ENCODE measurements around the gene VPS9D1.
A peak's percentile ranks its signal among the peaks of the same experiment; 100 is the strongest.

Gene VPS9D1, protein sequence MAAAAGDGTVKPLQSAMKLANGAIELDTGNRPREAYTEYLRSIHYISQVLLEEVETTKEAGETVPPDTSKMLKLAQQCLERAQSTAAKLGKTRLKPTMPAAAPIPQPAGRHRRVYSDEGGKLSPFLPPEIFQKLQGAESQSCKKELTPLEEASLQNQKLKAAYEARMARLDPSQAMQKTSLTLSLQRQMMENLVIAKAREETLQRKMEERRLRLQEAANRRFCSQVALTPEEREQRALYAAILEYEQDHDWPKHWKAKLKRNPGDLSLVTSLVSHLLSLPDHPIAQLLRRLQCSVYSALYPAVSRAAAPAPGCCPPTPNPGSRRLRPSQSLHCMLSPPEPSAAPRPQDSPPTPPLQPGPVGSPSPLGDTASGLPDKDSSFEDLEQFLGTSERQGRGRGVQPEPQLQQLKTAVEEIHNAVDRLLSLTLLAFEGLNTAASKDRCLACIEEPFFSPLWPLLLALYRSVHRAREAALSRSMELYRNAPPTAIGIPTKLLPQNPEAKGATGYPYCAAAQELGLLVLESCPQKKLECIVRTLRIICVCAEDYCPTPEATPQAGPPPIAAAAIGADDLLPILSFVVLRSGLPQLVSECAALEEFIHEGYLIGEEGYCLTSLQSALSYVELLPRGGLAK

DNA sequence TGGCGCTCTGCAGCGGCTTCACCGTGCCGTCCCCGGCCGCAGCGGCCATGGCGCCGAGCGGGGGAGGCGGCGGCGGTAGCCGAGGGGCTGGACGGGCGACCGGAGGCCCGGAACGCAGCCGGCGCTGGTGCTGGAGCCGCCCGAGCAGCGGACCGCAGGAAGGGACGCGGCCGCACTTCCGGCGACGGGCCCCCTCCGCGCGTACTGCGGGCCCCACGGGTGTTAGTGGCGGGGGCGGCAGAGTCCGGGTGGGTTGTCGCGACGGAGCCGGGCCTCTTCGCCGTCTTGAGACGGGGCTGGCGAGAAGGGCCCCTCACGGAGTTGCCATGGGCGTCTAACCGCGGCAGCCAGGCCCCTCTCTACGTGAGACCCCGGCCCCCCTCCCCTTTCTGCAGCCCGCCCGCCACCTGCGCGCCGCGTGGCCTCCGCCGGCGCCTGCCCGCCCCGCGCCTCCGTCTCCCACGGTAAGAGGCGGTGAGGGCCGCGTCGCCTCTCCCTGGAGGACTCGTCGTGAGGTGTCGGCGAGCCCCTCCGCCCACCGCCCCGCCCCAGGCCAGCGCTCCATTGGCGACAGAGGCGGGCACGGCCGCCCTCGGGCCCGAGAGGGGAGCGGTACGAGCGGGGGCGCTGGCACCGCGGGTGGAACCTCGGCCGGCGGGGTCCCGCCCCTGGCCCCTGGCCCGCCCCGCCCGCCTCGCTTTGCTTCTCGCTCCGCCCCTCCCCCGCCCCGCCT lies at the start of gene VPS9D1, which contains the start of gene ZNF276:
Gene VPS9D1 (minus strand): TSS at position 86 of the 733 bp plus-strand sequence. CDS start 37 bp downstream, at position 49.
Gene ZNF276 (plus strand): TSS at position 725 of the 733 bp plus-strand sequence. CDS start 104 bp downstream, outside the sequence.
- peak; percentile 86 for DNase-seq (ENCODE audit: low read depth)

DNA sequence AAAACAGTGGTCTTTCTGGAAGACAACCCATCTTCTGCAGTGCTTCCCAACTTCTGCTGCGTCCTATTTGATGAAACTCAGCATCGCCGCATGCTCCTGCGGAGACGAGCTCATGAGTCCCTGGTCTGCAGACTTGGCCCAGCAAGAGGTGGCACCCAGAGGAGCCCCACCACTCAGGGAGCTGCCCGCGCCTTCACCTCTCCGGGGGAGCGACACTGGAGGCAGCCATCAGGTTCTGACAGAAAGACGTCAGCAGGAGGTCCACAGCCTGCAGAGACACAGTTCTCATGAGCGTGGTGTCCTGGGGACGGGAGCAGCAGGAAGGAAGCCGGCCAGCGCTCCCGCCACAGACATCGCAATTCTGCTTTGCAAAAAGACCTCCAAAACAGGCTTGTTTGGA lies 49.7 kb upstream of the VPS9D1 start:
- no peak for DNase-seq (ENCODE audit: low read depth)

DNA sequence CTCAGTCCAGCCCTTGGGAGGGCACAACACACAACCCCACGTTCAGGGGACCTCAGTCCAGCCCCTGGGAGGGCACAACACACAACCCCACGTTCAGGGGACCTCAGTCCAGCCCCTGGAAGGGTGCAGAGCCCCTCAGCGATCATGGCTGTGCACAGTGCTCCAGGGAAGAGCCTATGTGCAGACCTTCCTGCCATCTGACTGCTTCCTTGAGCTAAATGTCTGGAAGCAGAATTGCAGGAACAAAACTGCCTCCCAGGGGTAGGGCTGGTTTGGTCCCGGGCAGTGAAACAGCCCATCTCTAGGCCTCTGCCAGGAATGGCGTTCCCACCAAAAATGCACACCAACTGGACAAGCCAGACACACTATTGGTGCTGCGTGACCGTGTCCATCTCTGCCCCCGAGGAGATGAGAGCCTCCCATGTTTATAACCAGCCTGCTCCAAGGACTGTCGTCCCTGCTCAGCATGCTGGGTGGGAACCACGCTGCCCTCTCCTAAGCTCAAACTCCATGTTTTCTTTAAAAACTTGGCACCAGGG lies 44.7 kb upstream of the VPS9D1 start:
- no peak for DNase-seq (ENCODE audit: low read depth)

DNA sequence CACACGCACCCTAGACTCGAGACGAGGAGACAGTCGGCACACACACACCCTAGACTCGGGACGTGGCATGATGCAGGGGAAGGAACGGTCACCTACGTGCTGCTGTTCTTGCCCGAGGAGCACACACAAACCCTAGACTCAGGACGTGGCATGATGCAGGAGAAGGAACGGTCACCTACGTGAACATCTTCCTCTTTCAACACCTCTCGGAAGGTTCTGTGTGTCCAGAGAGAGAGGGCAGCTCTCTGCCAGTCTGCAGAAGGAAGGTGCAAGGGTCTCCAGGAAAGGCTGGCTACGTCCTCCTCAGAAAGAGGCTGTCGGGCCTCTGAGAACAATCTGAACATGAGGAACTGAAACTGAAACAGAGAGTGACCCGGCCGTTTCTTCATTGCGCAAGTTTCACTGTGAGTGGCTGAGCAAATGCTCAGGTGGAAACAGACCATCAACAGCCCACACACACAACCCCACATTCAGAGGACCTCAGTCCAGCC lies 44.1 kb upstream of the VPS9D1 start:
- no peak for DNase-seq (ENCODE audit: low read depth)

DNA sequence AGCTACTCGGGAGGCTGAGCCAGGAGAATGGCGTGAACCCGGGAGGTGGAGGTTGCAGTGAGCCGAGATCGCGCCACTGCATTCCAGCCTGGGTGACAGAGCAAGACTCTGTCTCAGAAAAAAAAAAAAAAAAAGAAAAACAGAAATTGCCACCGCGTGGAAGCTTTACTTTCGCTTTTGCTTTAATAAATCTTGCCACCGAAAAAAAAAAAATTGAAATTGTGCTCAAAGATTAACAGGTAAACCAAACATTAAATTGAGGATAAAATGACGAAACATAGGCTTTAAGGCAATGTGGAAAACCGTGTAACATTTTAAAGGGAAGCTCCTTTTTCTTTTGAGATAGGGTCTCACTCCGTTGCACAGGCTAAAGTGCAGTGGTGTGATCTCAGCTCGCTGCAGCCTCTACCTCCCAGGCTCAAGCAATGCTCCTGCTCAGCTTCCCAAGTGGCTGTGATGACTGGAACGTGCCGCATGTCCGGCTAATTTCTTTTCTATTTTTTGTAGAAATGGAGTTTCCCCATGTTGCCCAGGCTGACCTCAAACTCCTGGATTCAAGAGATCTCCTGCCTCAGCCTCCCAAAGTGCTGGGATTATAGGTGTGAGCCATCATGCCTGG lies 40.7 kb upstream of the VPS9D1 start:
- DNase-seq (ENCODE audit: low read depth): no peak

DNA sequence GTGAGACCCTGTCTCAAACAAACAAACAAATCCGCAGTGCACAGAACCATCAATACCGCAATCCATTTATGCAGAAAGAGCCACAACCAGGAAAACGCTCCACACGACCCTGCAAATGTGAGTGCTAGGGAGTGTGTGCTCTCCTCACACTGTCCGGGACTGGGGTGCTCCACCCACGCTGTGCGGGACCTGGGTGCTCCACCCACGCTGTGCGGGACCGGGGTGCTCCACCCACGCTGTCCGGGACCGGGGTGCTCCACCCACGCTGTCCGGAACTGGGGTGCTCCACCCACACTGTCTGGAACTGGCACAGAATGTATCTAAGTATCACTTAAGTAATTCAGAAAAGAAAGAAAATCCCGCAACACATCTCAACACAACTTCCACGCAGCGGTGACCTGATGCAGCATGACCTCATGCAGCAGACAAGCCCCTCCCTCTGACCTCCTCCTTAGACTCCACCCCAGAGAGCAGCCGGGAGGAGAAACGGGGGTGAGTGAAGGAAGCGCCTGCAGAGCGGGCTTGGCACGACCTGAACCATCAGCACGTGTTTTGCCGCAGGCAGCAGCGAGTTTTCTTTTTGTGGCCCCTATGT lies 39.1 kb upstream of the VPS9D1 start:
- DNase-seq (ENCODE audit: low read depth): no peak

DNA sequence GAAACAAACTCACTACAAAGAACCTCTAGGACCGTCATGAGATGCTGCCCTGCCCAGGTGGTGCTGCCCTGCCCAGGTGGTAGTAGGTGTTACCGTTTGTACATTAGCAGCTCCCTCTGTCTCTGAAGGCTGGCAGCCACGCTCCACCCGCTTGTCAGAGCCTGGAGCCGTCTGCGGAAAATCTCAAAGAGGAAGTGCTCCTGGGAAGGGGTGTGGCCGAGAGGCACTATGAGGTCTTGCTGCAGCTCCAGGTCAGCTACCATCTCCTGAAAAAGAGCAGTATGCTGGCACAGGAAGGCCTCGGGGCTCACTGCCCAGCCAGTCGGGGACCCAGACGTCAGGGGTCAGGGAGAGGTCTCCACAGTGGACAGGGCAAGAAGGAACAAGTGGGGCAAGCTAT lies 28.9 kb upstream of the VPS9D1 start:
- DNase-seq (ENCODE audit: low read depth): no peak

DNA sequence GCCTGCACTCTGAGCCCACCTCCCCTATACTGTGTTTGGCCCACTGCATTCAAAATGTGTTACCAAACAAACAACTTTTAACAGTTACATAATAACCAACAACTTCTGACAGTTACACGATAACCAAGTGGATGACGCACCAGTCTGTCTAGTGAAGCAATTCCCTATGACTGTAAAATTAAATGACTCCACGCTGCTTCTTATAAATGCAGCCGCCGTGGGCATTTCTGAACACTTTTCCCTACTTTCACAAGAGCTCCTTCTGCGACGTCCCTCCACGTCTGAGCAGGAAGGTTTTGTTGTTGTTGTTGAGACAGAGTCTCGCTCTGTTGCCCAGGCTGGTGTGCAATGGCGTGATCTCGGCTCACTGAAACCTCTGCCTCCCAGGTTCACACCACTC lies 28.2 kb upstream of the VPS9D1 start:
- no peak for DNase-seq (ENCODE audit: low read depth)

DNA sequence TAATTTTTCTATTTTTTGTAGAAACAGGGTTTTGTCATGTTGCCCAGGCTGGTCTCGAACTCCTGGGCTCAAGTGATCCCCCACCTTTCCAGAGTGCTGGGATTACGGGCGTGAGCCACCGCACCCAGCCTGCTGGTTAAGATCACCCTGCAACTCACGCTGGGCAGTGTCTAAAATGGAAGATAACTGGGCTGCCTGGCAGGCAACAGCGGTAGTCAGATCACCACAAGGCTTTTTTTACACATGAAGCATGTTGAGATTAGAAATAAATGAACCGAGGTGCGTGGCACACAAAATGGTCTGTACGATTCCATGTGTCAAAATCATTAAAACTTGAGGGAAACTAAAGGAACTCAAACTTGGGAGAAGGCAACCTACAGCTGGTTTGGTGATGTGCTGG lies 27.4 kb upstream of the VPS9D1 start:
- no peak for DNase-seq (ENCODE audit: low read depth)

DNA sequence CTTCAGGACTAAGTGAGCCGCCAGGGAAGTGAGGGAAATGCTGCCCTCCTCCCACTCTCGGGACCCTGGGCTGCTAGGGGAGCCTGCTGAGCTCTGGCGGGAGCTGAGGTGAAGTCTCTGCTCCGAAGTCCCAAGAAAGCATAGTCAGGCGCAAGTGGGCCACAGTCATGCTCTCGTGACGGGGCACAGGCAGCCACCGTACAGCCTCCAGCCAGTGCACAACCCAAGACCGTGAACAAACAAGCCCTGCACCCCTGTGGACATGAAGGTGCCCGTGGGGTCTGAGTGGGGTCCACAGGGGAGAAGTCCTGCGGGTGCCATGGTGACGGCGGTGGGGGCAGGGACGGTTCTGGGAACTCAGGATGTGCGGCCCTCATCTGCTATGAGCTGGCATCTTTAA lies 25.3 kb upstream of the VPS9D1 start:
- DNase-seq (ENCODE audit: low read depth): no peak

DNA sequence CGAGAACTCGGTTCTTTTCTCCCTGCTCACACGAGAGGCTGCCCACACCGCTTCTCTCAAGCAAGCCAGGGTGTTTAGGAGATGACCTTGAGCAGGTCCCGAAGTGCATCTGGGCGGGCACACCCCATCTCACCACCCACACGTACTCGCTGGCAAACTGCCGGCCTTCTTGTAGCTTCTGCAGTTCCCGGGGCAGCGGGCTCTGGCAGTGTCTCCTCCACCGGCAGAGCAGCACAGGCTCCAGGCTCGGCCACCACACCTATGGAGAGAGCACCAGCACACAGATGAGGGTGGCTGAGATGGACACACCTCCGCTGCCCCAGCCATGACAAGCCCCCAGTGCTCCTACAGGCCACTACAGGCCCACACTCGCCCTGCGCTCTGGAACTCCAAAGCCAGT lies 24.1 kb upstream of the VPS9D1 start:
- no peak for DNase-seq (ENCODE audit: low read depth)

DNA sequence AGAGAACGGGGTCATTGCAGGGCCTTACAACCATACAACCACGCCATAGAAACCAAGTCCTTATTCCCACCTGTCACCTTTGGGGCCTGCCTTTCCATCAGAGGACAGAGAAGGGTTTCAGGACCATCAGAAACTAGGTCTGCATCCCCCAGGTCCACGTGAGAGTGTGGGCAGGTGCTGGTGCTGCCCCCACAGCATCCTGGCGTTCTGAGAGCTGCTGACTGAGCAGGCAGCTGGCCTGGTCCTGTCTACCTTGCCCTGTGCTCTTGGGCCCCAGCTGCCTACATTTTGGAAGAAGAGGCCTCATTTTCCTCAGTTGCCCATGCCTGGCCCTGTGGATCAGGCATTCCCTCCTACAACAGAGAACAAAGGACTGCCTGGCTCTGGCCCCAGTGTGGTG lies 22.2 kb upstream of the VPS9D1 start:
- DNase-seq (ENCODE audit: low read depth): no peak

DNA sequence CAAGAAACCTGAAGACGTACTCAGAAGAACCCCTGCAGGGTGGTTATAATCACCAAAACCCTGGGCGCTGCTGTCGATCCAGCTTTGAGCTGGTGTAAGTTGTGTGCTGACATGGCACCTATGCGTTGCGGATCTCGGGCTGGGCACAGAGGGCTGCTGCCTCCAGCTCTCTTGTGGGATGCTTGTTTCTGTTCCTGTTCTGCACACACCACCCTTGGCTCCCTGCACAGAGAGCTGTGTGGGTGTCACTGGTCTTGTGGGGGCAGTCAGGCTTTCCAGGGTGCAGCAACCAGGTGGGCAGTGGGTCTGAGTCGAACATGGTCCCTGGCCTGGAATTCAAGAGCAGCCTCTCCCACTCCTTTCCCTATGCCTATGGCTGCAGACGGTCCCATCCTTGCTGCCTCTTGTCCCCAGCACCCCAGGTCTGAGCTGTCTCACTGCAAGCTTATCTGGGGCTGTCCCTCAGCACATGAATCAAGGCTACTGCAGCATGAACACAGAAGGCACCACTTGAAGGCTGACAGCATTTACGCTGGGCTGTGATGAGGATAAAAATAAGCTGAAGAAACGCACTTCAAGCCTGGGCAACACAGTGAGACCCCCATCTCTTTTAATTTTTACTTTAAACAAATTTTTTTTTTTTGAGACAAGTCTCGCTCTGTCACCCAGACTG lies 20.8 kb upstream of the VPS9D1 start:
- no peak for DNase-seq (ENCODE audit: low read depth)

DNA sequence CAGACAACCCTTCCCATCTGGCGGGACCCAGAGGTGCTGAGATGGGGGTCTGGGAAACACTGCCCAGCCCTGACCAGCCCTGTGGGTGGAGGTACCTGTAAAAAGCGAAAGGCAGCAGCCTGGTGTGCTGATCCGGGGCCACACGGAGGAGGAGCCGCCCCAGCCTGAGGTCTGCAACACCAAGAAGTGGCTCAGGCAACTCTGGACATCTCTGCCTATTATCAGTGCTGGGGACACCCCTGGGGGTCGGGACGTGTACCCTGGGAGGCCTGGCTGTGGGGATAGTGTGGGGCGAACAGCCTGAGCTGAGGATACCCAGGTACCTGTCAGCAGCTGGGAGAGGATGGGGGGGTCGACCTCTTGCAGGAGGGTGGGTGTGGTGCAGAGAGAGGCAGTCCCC lies 18.7 kb upstream of the VPS9D1 start:
- DNase-seq (ENCODE audit: low read depth): no peak

DNA sequence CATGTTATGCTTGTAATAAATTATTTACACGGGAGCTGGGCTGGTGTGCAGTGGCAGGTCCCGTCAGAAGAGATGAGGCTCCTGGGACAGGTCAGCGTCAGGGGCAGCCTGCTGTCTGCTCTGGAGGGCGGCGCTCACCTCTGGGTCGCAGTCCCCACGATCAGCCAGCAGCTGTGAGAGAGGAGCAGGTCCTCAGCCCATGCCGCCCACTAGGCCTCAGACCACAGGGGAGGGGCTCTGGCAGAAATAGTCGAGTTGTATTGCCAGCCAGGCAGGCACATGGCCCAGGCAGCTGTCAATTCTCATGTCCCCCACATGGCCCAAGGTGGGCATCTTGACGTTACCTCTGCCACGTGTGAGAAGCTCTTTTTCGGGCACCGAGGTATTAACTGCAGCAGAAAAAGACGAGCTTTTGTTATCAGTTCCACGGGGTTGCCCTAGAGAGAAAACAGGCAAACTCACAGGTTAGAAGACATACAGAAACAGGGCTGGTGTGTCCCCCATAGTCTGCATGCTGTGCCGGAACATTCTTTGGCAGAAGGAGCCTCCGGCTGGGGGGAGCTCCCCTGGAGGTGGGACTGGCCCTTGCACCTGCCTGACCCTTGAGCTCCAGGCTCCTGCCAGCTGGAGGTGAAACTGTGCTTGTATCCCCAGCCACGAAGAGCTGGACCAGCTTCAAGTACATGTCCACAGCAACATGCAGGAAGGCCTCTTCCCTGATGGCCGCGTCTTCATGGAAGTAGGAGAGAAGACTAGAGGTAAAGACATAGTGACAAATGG lies 18.0 kb upstream of the VPS9D1 start:
- DNase-seq (ENCODE audit: low read depth): no peak

DNA sequence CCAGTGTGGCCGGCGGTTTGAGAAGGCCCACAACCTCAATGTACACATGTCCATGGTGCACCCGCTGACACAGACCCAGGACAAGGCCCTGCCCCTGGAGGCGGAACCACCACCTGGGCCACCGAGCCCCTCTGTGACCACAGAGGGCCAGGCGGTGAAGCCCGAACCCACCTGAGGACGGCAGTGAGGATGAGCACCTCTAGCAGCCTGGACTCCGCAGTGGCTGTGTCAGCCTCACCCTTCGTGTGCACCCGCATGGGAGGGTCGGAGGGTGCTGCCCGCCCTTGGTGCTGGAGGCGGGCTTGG lies 17.3 kb upstream of the VPS9D1 start:
- no peak for DNase-seq (ENCODE audit: low read depth)

DNA sequence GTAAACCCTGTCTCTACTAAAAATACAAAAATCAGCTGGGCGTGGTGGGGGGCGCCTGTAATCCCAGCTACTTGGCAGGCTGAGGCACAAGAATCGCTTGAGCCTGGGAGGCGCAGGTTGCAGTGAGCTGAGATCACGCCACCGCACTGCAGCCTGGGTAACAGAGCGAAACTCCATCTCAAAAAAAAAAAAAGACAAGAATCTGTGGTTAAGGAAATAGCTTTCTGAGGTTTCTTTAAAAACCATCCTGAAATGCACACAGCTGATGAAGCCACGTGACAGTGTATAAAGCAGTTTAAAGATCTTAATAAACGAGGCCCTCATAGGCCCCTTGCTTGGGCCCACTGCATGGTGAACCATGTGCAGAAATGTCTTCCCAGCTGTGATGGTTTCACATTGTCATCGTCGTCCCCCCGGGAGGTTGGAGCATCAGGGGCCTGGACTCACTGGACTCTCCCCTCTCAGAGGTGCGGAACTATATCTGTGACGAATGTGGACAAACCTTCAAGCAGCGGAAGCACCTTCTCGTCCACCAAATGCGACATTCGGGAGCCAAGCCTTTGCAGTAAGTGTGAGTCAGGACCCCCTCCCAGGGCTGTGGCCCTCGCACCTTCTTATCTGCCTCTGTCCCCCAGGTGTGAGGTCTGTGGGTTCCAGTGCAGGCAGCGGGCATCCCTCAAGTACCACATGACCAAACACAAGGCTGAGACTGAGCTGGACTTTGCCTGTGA lies 16.8 kb upstream of the VPS9D1 start:
- DNase-seq (ENCODE audit: low read depth): no peak

DNA sequence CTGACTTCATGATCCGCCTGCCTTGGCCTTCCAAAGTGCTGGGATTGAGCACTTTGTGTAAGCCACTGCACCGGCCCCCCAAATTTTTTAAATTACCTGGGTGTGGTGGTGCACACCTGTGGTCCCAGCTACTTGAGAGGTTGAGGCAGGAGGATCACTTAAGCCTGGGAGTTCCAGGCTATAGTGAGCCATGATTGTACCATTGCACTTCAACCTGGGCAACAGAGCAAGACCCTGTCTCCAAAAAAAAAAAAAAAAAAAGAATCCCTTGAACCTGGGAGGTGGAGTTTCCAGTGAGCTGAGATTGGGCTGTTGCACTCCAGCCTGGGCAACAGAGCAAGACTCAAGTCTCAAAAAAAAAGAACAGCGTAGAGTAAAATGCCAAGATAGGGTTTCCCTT lies 15.9 kb upstream of the VPS9D1 start:
- DNase-seq (ENCODE audit: low read depth): no peak

DNA sequence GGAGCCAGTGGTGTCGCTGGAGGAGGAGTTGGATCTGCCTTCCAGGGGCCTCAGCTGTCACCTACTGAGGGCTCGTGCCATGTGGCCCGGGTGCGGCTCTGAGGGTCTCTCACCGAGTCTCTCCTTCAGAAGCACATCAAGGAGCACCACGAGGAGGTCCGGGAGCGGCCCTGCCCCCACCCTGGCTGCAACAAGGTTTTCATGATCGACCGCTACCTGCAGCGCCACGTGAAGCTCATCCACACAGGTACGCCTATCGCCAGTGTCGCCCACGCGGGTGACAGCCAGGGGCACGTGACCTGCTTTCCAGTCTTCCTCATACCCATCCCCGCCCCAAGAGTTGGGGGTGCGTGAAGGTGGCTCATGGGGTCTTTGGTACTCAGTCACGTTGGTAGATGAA lies 13.1 kb upstream of the VPS9D1 start:
- no peak for DNase-seq (ENCODE audit: low read depth)

DNA sequence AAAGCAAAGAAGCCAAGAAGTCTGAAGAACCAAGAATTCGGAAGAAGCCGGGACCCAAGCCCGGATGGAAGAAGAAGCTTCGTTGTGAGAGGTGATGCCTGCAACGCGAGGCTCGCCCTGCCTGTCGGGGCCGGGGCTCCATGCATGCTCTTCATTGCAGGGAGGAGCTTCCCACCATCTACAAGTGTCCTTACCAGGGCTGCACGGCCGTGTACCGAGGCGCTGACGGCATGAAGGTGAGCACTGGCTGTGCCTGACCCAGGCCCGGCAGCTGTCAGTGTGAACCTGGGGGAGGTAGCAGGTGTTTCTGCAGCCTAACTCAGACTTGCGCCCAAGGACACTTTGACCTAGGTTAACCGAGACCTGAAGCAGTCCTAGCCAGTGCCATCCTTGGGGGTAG lies 12.6 kb upstream of the VPS9D1 start:
- no peak for DNase-seq (ENCODE audit: low read depth)
